Measurements from ENCODE around the gene TEX261. TPM values are rescaled to one million over a fixed set of nuclear protein-coding genes. Genes with fewer than 3 reads are reported as not detected.

The TEX261 gene
- total and polyA plus RNA-seq, 2 donors (not counting 3 experiments of a cell fraction or from before 2014, with no cell fraction given) = 71.2 to 98.1 TPM

DNA sequence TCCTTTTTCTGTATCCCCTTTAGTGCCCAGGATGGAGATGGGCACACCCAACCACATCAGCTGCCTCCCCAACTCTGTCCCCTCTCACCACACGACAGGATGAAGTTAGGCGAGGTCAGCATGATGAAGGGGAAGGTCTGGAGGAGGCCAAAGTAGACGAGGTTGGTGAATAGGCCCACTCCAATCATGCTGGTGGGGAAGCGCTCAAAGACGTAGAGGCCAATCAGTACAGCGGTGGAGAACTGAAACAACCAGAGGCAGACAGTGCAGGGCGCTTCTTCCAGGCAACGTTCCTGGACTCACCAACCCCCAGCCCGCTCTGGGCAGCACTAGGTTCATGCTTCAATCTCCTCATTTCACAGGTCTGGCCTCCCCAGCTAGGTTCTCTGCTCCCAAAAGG, 2.9 kb downstream of the TEX261 start:
- peaks cover 19% of the 10 kb centered on the region for H3K79me2 ChIP-seq (ENCODE audit: control insufficient read depth, insufficient read depth, low read length)
- H4K20me1 ChIP-seq (replicated peaks; ENCODE audit: control insufficient read depth, extremely low read depth, insufficient read depth, low read length) = no peaks in the 10 kb centered on the region
- no peaks in the 10 kb centered on the region for H3K27me3 ChIP-seq (ENCODE audit: control insufficient read depth in 2 of 2, insufficient read depth in 2 of 2, low read length in 2 of 2)
- H3K27ac ChIP-seq (ENCODE audit: insufficient read depth, low read depth, low read length) = no peak overlapping the region
- no peak for TF ChIP-seq GATA2 (IDR thresholded peaks at IDR 0.05; ENCODE audit: insufficient read depth, insufficient read length, low read depth, low read length)
- ChIA-PET CTCF (interaction anchor here (1.3 kb wide), 1 partner anchor 10 kb away, joined by 8 read pairs; no protein-coding TSS in a partner anchor), POLR2A (no interaction called here)
- H3K4me2 ChIP-seq (ENCODE audit: insufficient read depth, low read length) = no peak overlapping the region
- dilution Hi-C loops (cut with MboI; ENCODE audit: extremely low pct_ligation_motif_present, low sequenced_read_pairs) = no loop called here
- H3K9ac ChIP-seq (replicated peaks; ENCODE audit: extremely low read depth, insufficient read depth, low read length) = no peak overlapping the region
- BruUV-seq (replicated peaks) = no TSS peak
- H3K36me3 ChIP-seq (ENCODE audit: control insufficient read depth in 2 of 2, extremely low read depth in 1 of 2, insufficient read depth in 2 of 2, low read length in 2 of 2) = peaks cover 4 to 28% of the 10 kb centered on the region in 2 experiments
- DNase-seq (ENCODE audit: low read depth, low spot score) (no peak), FAIRE-seq (no peak)
- H3K9me3 ChIP-seq (replicated peaks; ENCODE audit: control insufficient read depth, insufficient read depth, low read length) = no peaks in the 10 kb centered on the region
- no peak overlapping the region for H3K4me3 ChIP-seq (replicated peaks in 1 of 3; ENCODE audit: insufficient read depth in 1 of 3, low read depth in 1 of 3, low read length in 3 of 3)
- peaks cover 20% of the 10 kb centered on the region for H3K4me1 ChIP-seq (ENCODE audit: control insufficient read depth, extremely low read depth, insufficient read depth, low read length)
- H2AFZ ChIP-seq (ENCODE audit: low read depth, low read length) = no peak overlapping the region
- H3K9me1 ChIP-seq (replicated peaks; ENCODE audit: control insufficient read depth, extremely low read depth, insufficient read depth, low read length) = no peaks in the 10 kb centered on the region
- intact Hi-C loops (cut with micrococcal nuclease) = loop anchor here (5.0 kb wide), 1 partner anchor 141 kb away; the partner anchor contains the start of genes MCEE and MPHOSPH10

DNA sequence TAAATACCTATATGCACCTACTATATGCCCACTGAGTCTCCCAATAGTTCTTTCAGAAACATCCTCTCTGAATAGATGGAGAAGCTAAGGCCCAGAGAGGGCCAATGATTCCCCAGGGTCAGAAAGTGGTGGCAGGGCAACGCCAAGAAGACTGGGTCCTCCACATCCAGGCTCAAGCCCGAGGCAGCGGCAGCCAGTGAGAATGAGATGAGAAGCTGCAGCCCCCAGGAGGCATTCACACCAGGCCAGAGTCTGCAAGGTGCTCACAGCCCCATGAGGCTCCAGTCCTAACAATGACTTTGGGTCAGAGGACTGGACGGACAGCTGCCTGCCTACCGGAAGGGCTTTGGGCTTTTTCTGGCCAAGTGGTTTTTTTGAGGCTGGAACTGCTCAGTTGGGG, 3.5 kb downstream of the TEX261 start:
- POLR2A ChIA-PET = no interaction called here
- Histone ChIP-seq H3K4me2 (ENCODE audit: insufficient read depth, low read length) (no peak overlapping the region), H3K27me3 (ENCODE audit: control insufficient read depth in 2 of 2, insufficient read depth in 2 of 2, low read length in 2 of 2) (no peaks in the 10 kb centered on the region), H3K9ac (replicated peaks; ENCODE audit: extremely low read depth, insufficient read depth, low read length) (no peak overlapping the region), H3K4me1 (ENCODE audit: control insufficient read depth, extremely low read depth, insufficient read depth, low read length) (peaks cover 20% of the 10 kb centered on the region), H3K36me3 (ENCODE audit: control insufficient read depth in 2 of 2, extremely low read depth in 1 of 2, insufficient read depth in 2 of 2, low read length in 2 of 2) (peaks cover 4 to 28% of the 10 kb centered on the region in 2 experiments), H2AFZ (ENCODE audit: low read depth, low read length) (no peak overlapping the region), H3K9me3 (replicated peaks; ENCODE audit: control insufficient read depth, insufficient read depth, low read length) (no peaks in the 10 kb centered on the region), H3K9me1 (replicated peaks; ENCODE audit: control insufficient read depth, extremely low read depth, insufficient read depth, low read length) (no peaks in the 10 kb centered on the region), H3K79me2 (ENCODE audit: control insufficient read depth, insufficient read depth, low read length) (peaks cover 19% of the 10 kb centered on the region), H3K4me3 (replicated peaks in 1 of 3; ENCODE audit: insufficient read depth in 1 of 3, low read depth in 1 of 3, low read length in 3 of 3) (no peak overlapping the region), H4K20me1 (replicated peaks; ENCODE audit: control insufficient read depth, extremely low read depth, insufficient read depth, low read length) (no peaks in the 10 kb centered on the region), H3K27ac (ENCODE audit: insufficient read depth, low read depth, low read length) (no peak overlapping the region)
- TF ChIP-seq MYC (IDR thresholded peaks at IDR 0.05; ENCODE audit: low read depth, low read length) (no peak), EZH2 (IDR thresholded peaks at IDR 0.05; ENCODE audit: borderline replicate concordance, low read depth, low read length, severe bottlenecking) (no peak), GATA2 (IDR thresholded peaks at IDR 0.05; ENCODE audit: insufficient read depth, insufficient read length, low read depth, low read length) (no peak), JUN (IDR thresholded peaks at IDR 0.05; ENCODE audit: borderline replicate concordance, insufficient read depth, insufficient read length, low read depth) (no peak), POLR2AphosphoS5 (IDR thresholded peaks at IDR 0.05; ENCODE audit: insufficient read depth, low read depth, low read length) (no peak), POLR2A (IDR thresholded peaks at IDR 0.05; ENCODE audit: low read depth, low read length) (no peak), FOS (IDR thresholded peaks at IDR 0.05; ENCODE audit: borderline replicate concordance, insufficient read depth, low read length) (no peak)
- TF ChIP-seq, protein P1, sequence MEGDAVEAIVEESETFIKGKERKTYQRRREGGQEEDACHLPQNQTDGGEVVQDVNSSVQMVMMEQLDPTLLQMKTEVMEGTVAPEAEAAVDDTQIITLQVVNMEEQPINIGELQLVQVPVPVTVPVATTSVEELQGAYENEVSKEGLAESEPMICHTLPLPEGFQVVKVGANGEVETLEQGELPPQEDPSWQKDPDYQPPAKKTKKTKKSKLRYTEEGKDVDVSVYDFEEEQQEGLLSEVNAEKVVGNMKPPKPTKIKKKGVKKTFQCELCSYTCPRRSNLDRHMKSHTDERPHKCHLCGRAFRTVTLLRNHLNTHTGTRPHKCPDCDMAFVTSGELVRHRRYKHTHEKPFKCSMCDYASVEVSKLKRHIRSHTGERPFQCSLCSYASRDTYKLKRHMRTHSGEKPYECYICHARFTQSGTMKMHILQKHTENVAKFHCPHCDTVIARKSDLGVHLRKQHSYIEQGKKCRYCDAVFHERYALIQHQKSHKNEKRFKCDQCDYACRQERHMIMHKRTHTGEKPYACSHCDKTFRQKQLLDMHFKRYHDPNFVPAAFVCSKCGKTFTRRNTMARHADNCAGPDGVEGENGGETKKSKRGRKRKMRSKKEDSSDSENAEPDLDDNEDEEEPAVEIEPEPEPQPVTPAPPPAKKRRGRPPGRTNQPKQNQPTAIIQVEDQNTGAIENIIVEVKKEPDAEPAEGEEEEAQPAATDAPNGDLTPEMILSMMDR (IDR thresholded peaks at IDR 0.05; ENCODE audit: extremely low read depth in 1 of 2, insufficient read depth in 1 of 2, low read depth in 1 of 2, low read length in 2 of 2) = no peak
- TF ChIP-seq, protein P2, sequence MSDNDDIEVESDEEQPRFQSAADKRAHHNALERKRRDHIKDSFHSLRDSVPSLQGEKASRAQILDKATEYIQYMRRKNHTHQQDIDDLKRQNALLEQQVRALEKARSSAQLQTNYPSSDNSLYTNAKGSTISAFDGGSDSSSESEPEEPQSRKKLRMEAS (IDR thresholded peaks at IDR 0.05; ENCODE audit: insufficient read depth, insufficient read length) = no peak
- dilution Hi-C loops (cut with MboI; ENCODE audit: extremely low pct_ligation_motif_present, low sequenced_read_pairs) (no loop called here), intact Hi-C loops (cut with micrococcal nuclease) (loop anchor here (5.0 kb wide), 1 partner anchor 141 kb away; the partner anchor contains the start of genes MCEE and MPHOSPH10)
- CTCF ChIA-PET = interaction anchor here (1.3 kb wide), 1 partner anchor 11 kb away, joined by 8 read pairs; no protein-coding TSS in a partner anchor
- BruUV-seq (replicated peaks) = no TSS peak
- DNase-seq (ENCODE audit: low read depth, low spot score) (no peak), FAIRE-seq (no peak)

Data from endothelial cell of umbilical vein (primary cell).